SK-N-SH treated with all-trans-retinoic acid at 6 μM for 48 hours (cell line): ENCODE results near the gene ARHGAP24.

Experiments
- CSDC2 ChIP-seq: fragments of 250-450 bp; sonication (Bioruptor Pico); IDR thresholded peaks from 2 replicates; pipeline ENCODE4 v1.5.0; 2020; ENCODE audit warnings: mild to moderate bottlenecking, moderate library complexity
- TF ChIP-seq, protein P1 (sequence below): fragments of 250-450 bp; sonication (Bioruptor Pico); IDR thresholded peaks from 2 replicates; pipeline ENCODE4 v1.5.1; 2021; ENCODE audit warnings: mild to moderate bottlenecking, moderate library complexity

DNA sequence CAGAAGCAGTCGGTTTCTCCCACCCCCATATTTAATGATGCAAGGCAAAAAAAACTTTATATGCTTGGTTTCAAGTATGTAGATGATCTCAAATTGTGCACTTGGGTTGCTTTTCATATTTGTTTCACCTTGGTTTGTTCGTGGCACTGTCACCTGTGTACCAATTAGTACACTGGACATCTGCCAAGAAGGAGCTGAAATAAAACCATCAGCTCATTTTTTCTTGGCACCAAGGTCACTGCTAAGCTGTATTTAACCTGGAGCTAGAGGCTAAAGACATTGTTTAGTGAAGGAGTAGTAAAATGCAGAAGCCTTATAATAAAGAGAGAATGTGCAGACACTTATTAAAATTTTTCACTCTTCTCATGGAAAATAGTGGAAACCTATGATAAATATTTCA lies 430.8 kb downstream of the ARHGAP24 start:
- no peak for TF ChIP-seq CSDC2 (CRISPR knock-in tag)
- TF ChIP-seq, protein P1, sequence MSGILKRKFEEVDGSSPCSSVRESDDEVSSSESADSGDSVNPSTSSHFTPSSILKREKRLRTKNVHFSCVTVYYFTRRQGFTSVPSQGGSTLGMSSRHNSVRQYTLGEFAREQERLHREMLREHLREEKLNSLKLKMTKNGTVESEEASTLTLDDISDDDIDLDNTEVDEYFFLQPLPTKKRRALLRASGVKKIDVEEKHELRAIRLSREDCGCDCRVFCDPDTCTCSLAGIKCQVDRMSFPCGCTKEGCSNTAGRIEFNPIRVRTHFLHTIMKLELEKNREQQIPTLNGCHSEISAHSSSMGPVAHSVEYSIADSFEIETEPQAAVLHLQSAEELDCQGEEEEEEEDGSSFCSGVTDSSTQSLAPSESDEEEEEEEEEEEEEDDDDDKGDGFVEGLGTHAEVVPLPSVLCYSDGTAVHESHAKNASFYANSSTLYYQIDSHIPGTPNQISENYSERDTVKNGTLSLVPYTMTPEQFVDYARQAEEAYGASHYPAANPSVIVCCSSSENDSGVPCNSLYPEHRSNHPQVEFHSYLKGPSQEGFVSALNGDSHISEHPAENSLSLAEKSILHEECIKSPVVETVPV (CRISPR knock-in tag) = no peak
